ENCODE results near the gene SMCO2. TPM values are rescaled to one million over a fixed set of nuclear protein-coding genes. Genes with fewer than 3 reads are reported as not detected.

SMCO2 gene
- total RNA-seq, 1 experiment from 2014 or later, result 0.36 TPM

DNA sequence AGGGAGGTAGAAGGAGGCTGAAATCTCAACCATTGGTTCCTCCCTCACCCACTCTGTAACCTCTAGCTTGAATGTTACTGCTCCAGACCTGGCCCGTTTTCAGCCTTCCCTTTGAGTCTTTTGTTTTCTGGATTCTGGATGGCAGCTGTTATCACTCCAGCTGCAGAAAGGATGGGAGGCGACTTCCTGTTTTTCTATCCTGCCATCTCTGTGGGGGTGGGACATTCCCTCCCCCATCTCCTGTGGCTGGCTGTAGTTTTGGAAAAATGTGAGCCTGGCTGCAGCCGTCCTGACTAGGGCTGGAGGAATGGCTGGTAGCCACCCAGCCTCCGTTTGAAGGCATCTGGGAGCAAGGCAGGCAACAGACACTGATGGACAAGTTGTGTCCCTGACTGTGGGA, 74.5 kb downstream of the SMCO2 start:
- H3K27ac ChIP-seq (ENCODE audit: low read length), result no peak overlapping the region
- no peak for TF ChIP-seq SIN3A (IDR thresholded peaks at IDR 0.05; ENCODE audit: borderline replicate concordance, insufficient read depth, low read depth, low read length)
- TF ChIP-seq, protein P1, sequence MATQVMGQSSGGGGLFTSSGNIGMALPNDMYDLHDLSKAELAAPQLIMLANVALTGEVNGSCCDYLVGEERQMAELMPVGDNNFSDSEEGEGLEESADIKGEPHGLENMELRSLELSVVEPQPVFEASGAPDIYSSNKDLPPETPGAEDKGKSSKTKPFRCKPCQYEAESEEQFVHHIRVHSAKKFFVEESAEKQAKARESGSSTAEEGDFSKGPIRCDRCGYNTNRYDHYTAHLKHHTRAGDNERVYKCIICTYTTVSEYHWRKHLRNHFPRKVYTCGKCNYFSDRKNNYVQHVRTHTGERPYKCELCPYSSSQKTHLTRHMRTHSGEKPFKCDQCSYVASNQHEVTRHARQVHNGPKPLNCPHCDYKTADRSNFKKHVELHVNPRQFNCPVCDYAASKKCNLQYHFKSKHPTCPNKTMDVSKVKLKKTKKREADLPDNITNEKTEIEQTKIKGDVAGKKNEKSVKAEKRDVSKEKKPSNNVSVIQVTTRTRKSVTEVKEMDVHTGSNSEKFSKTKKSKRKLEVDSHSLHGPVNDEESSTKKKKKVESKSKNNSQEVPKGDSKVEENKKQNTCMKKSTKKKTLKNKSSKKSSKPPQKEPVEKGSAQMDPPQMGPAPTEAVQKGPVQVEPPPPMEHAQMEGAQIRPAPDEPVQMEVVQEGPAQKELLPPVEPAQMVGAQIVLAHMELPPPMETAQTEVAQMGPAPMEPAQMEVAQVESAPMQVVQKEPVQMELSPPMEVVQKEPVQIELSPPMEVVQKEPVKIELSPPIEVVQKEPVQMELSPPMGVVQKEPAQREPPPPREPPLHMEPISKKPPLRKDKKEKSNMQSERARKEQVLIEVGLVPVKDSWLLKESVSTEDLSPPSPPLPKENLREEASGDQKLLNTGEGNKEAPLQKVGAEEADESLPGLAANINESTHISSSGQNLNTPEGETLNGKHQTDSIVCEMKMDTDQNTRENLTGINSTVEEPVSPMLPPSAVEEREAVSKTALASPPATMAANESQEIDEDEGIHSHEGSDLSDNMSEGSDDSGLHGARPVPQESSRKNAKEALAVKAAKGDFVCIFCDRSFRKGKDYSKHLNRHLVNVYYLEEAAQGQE (IDR thresholded peaks at IDR 0.05; ENCODE audit: insufficient read depth in 1 of 2, low read depth in 2 of 2, low read length in 1 of 2), result no peak
- TF ChIP-seq, protein P2, sequence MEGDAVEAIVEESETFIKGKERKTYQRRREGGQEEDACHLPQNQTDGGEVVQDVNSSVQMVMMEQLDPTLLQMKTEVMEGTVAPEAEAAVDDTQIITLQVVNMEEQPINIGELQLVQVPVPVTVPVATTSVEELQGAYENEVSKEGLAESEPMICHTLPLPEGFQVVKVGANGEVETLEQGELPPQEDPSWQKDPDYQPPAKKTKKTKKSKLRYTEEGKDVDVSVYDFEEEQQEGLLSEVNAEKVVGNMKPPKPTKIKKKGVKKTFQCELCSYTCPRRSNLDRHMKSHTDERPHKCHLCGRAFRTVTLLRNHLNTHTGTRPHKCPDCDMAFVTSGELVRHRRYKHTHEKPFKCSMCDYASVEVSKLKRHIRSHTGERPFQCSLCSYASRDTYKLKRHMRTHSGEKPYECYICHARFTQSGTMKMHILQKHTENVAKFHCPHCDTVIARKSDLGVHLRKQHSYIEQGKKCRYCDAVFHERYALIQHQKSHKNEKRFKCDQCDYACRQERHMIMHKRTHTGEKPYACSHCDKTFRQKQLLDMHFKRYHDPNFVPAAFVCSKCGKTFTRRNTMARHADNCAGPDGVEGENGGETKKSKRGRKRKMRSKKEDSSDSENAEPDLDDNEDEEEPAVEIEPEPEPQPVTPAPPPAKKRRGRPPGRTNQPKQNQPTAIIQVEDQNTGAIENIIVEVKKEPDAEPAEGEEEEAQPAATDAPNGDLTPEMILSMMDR (IDR thresholded peaks at IDR 0.05), result no peak
- no peak for TF ChIP-seq TCF7L2 (IDR thresholded peaks at IDR 0.05; ENCODE audit: low read depth, low read length)
- no peak for TF ChIP-seq POLR2AphosphoS5 (IDR thresholded peaks at IDR 0.05; ENCODE audit: low read depth, low read length)
- in situ Hi-C loops (cut with HindIII; ENCODE audit: low pct_unique_long_range_greater_than_20kb, low sequenced_read_pairs), result no loop called here
- no peaks in the 10 kb centered on the region for H3K9me3 ChIP-seq (ENCODE audit: control insufficient read depth, insufficient read depth, low read depth, low read length)
- BruUV-seq (replicated peaks), result no TSS peak
- peaks cover 12% of the 10 kb centered on the region for H3K4me1 ChIP-seq (ENCODE audit: control insufficient read depth, insufficient read depth, low read length)
- no peaks in the 10 kb centered on the region for H3K36me3 ChIP-seq (ENCODE audit: control insufficient read depth, insufficient read depth, low read length)
- H3K27me3 ChIP-seq (ENCODE audit: control insufficient read depth, insufficient read depth, low read length), result no peaks in the 10 kb centered on the region; the same call in 1 of the 2 replicates
- H3K4me3 ChIP-seq (ENCODE audit: low read depth in 2 of 2, low read length in 2 of 2), result no peak overlapping the region
- ChIA-PET CTCF (no interaction called here), POLR2A (no interaction called here)
- intact Hi-C loops (cut with micrococcal nuclease; ENCODE audit: unreplicated experiment), result no loop called here
- no peak for ATAC-seq
- no peak for DNase-seq (ENCODE audit: low read depth, low spot score)

DNA sequence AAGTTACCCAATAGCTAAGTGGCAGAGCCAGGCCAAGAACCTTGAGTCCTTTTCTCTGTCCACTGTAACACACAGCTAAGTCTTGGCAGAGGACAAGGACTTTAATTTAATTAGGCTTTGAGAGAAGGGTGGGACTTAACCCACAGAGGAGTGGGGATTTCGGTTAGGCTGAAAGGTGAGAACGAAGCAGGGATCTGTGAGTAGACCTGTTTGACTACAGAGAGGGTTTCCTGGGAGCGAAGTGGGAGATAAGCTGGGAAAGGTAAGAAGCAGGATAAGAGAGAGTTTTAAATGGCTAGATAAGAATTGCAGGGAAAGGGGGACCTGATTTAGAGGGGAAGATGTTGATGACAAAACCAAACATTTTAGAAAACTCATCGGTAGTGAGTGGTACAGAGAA, 75.4 kb downstream of the SMCO2 start:
- CTCF ChIA-PET, result no interaction called here
- DNase-seq (ENCODE audit: low read depth, low spot score) (no peak), ATAC-seq (no peak)
- H3K36me3 ChIP-seq (ENCODE audit: control insufficient read depth, insufficient read depth, low read length), result no peaks in the 10 kb centered on the region
- no TSS peak for BruUV-seq (replicated peaks)
- peaks cover 13% of the 10 kb centered on the region for H3K4me1 ChIP-seq (ENCODE audit: control insufficient read depth, insufficient read depth, low read length)
- H3K27me3 ChIP-seq (ENCODE audit: control insufficient read depth, insufficient read depth, low read length), result no peaks in the 10 kb centered on the region
- no peak overlapping the region for H3K4me3 ChIP-seq (ENCODE audit: low read depth in 2 of 2, low read length in 2 of 2)
- H3K9me3 ChIP-seq (ENCODE audit: control insufficient read depth, insufficient read depth, low read depth, low read length), result no peaks in the 10 kb centered on the region
- POLR2A ChIA-PET, result no interaction called here
- in situ Hi-C loops (cut with HindIII; ENCODE audit: low pct_unique_long_range_greater_than_20kb, low sequenced_read_pairs) (no loop called here), intact Hi-C loops (cut with micrococcal nuclease; ENCODE audit: unreplicated experiment) (no loop called here)
- TF ChIP-seq SIN3A (IDR thresholded peaks at IDR 0.05; ENCODE audit: borderline replicate concordance, insufficient read depth, low read depth, low read length) (no peak), TCF7L2 (IDR thresholded peaks at IDR 0.05; ENCODE audit: low read depth, low read length) (no peak), POLR2AphosphoS5 (IDR thresholded peaks at IDR 0.05; ENCODE audit: low read depth, low read length) (no peak)
- TF ChIP-seq, protein P1 (IDR thresholded peaks at IDR 0.05; ENCODE audit: insufficient read depth in 1 of 2, low read depth in 2 of 2, low read length in 1 of 2), result no peak
- TF ChIP-seq, protein P2 (IDR thresholded peaks at IDR 0.05), result no peak
- peak overlapping the region; percentile 4; the same call in 1 of the 2 replicates for H3K27ac ChIP-seq (ENCODE audit: low read length)

Measured in Panc1 (cell line).